ENCODE data around the gene COL11A1.

Gene COL11A1

GRCh38 chr1:102857251-102857650, 251.1 kb downstream of the COL11A1 start:
- H3K4me3 ChIP-seq (ENCODE audit: low read length) = no peak overlapping the region
- H3K9me3 ChIP-seq (ENCODE audit: control insufficient read depth, low read depth, low read length) = peaks cover 5% of the 10 kb centered on the region
- no peak overlapping the region for H3K27ac ChIP-seq (ENCODE audit: low read length)
- no peaks in the 10 kb centered on the region for H3K36me3 ChIP-seq (ENCODE audit: control insufficient read depth, low read depth, low read length)
- no peaks in the 10 kb centered on the region for H3K4me1 ChIP-seq (ENCODE audit: control insufficient read depth, low read depth, low read length)
- no peak overlapping the region for H3K9ac ChIP-seq (ENCODE audit: low read length)
- no peaks in the 10 kb centered on the region for H3K27me3 ChIP-seq (ENCODE audit: control insufficient read depth, insufficient read depth, low read length)

- Histone ChIP-seq H3K4me1 (ENCODE audit: control insufficient read depth, low read depth, low read length) (no peaks in the 10 kb centered on the region), H3K4me3 (ENCODE audit: low read length) (no peak overlapping the region), H3K27ac (ENCODE audit: low read length) (no peak overlapping the region), H3K27me3 (ENCODE audit: control insufficient read depth, insufficient read depth, low read length) (no peaks in the 10 kb centered on the region), H3K9ac (ENCODE audit: low read length) (no peak overlapping the region), H3K36me3 (ENCODE audit: control insufficient read depth, low read depth, low read length) (no peaks in the 10 kb centered on the region), H3K9me3 (ENCODE audit: control insufficient read depth, low read depth, low read length) (peaks cover 5% of the 10 kb centered on the region)
Measured at GRCh38 chr1:102853701-102854187, 254.6 kb downstream of the COL11A1 start.

GRCh38 chr1:102853136-102853535, 255.2 kb downstream of the COL11A1 start:
- H3K4me1 ChIP-seq (ENCODE audit: control insufficient read depth, low read depth, low read length) = no peaks in the 10 kb centered on the region
- H3K27me3 ChIP-seq (ENCODE audit: control insufficient read depth, insufficient read depth, low read length) = no peaks in the 10 kb centered on the region
- H3K9me3 ChIP-seq (ENCODE audit: control insufficient read depth, low read depth, low read length) = peaks cover 5% of the 10 kb centered on the region
- no peaks in the 10 kb centered on the region for H3K36me3 ChIP-seq (ENCODE audit: control insufficient read depth, low read depth, low read length)
- H3K9ac ChIP-seq (ENCODE audit: low read length) = no peak overlapping the region
- H3K4me3 ChIP-seq (ENCODE audit: low read length) = no peak overlapping the region
- no peak overlapping the region for H3K27ac ChIP-seq (ENCODE audit: low read length)

GRCh38 chr1:102852613-102853012, 255.7 kb downstream of the COL11A1 start:
- H3K4me3 ChIP-seq (ENCODE audit: low read length) = no peak overlapping the region
- no peak overlapping the region for H3K27ac ChIP-seq (ENCODE audit: low read length)
- H3K27me3 ChIP-seq (ENCODE audit: control insufficient read depth, insufficient read depth, low read length) = no peaks in the 10 kb centered on the region
- no peak overlapping the region for H3K9ac ChIP-seq (ENCODE audit: low read length)
- peaks cover 5% of the 10 kb centered on the region for H3K9me3 ChIP-seq (ENCODE audit: control insufficient read depth, low read depth, low read length)
- H3K36me3 ChIP-seq (ENCODE audit: control insufficient read depth, low read depth, low read length) = no peaks in the 10 kb centered on the region
- H3K4me1 ChIP-seq (ENCODE audit: control insufficient read depth, low read depth, low read length) = no peaks in the 10 kb centered on the region

DNA sequence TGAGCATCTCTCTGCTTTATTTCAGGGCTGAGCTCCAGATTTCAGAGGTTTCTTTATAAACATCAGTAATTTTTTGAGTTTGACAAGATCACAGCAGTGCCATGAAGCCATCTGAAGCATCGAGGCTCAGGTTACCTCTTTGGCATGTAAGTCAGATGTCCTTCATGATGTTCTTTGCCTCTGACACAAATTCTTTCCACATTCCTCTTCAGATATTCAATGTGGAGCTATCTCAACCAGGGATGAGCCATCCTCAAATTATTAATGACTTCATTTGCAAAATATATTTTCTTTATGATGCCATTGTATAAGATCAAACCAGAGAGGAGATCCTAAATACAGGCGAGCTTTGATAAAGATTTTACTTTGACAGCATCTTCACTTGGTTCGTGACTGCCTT, 256.7 kb downstream of the COL11A1 start:
- Histone ChIP-seq H3K36me3 (ENCODE audit: control insufficient read depth, low read depth, low read length) (no peaks in the 10 kb centered on the region), H3K4me3 (ENCODE audit: low read length) (no peak overlapping the region), H3K9ac (ENCODE audit: low read length) (no peak overlapping the region), H3K27me3 (ENCODE audit: control insufficient read depth, insufficient read depth, low read length) (no peaks in the 10 kb centered on the region), H3K9me3 (ENCODE audit: control insufficient read depth, low read depth, low read length) (peaks cover 4% of the 10 kb centered on the region), H3K4me1 (ENCODE audit: control insufficient read depth, low read depth, low read length) (no peaks in the 10 kb centered on the region), H3K27ac (ENCODE audit: low read length) (no peak overlapping the region)

DNA sequence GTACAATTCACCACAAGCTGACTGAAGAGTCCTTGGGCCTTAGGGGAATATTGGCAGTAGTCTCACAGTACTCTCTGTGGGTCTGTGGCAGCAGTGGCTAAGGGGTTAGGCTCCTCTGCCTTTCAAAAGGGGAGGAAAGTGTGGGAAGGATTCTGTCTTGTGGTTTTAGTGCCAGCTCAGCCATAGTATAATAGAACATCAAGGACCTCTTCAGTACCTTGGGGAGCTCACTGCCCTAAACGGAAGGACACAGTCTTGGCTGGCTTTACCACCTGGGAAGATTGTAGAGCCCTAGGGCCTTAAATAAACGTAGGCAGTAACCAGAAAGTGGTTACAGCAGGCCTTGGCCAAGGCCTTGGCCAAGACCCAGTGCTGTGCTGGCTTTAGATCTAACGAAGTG, 265.7 kb downstream of the COL11A1 start:
- H3K27ac ChIP-seq (ENCODE audit: low read length) = no peak overlapping the region
- no peaks in the 10 kb centered on the region for H3K36me3 ChIP-seq (ENCODE audit: control insufficient read depth, low read depth, low read length)
- no peak overlapping the region for H3K9ac ChIP-seq (ENCODE audit: low read length)
- H3K27me3 ChIP-seq (ENCODE audit: control insufficient read depth, insufficient read depth, low read length) = no peaks in the 10 kb centered on the region
- no peaks in the 10 kb centered on the region for H3K4me1 ChIP-seq (ENCODE audit: control insufficient read depth, low read depth, low read length)
- H3K4me3 ChIP-seq (ENCODE audit: low read length) = no peak overlapping the region
- no peaks in the 10 kb centered on the region for H3K9me3 ChIP-seq (ENCODE audit: control insufficient read depth, low read depth, low read length)

- H3K27me3 ChIP-seq (ENCODE audit: control insufficient read depth, insufficient read depth, low read length) = no peaks in the 10 kb centered on the region
- no peak overlapping the region for H3K9ac ChIP-seq (ENCODE audit: low read length)
- H3K27ac ChIP-seq (ENCODE audit: low read length) = no peak overlapping the region
- no peaks in the 10 kb centered on the region for H3K36me3 ChIP-seq (ENCODE audit: control insufficient read depth, low read depth, low read length)
- no peak overlapping the region for H3K4me3 ChIP-seq (ENCODE audit: low read length)
- no peaks in the 10 kb centered on the region for H3K4me1 ChIP-seq (ENCODE audit: control insufficient read depth, low read depth, low read length)
- H3K9me3 ChIP-seq (ENCODE audit: control insufficient read depth, low read depth, low read length) = no peaks in the 10 kb centered on the region
Measured at GRCh38 chr1:102840741-102841140, 267.6 kb downstream of the COL11A1 start.

DNA sequence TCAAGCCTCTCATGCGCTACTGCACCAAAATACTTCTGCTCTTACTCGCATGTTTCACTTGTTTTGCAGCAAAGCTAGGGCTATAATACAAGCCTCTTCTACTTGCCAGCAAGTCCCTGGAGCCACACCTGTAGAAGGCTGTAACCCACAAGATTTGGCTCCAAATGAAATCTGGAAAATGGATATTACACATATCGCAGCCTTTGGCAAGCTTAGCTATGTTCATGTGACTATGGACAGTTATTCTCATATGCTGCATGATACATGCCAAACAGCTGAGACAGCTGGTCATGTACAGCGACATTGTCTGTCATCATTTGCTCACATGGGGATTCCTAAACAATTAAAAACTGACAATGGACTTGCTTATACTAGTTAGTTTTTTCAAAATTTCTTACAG, 270.3 kb downstream of the COL11A1 start:
- H3K4me3 ChIP-seq (ENCODE audit: low read length) = no peak overlapping the region
- no peaks in the 10 kb centered on the region for H3K36me3 ChIP-seq (ENCODE audit: control insufficient read depth, low read depth, low read length)
- no peak overlapping the region for H3K9ac ChIP-seq (ENCODE audit: low read length)
- H3K27me3 ChIP-seq (ENCODE audit: control insufficient read depth, insufficient read depth, low read length) = no peaks in the 10 kb centered on the region
- H3K9me3 ChIP-seq (ENCODE audit: control insufficient read depth, low read depth, low read length) = no peaks in the 10 kb centered on the region
- no peaks in the 10 kb centered on the region for H3K4me1 ChIP-seq (ENCODE audit: control insufficient read depth, low read depth, low read length)
- no peak overlapping the region for H3K27ac ChIP-seq (ENCODE audit: low read length)

DNA sequence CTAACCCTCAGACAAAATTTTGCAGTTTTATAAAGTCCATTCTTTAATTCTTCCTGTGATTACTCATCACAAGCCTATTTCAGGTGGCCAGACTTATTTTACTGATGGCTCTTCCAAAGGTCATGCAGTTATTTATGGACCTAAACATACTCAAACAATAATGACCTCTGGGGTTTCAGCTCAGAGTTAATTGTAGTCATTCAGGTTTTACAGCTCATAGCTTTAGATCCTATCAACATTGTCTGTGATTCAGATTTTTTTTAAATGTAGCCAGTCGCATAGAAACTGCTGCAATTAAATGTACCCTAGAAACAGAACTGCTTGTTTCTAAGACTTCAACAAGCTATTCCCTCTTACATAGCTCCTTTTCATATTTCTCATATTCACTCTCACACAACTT, 270.8 kb downstream of the COL11A1 start:
- H3K36me3 ChIP-seq (ENCODE audit: control insufficient read depth, low read depth, low read length) = no peaks in the 10 kb centered on the region
- H3K9ac ChIP-seq (ENCODE audit: low read length) = no peak overlapping the region
- no peaks in the 10 kb centered on the region for H3K9me3 ChIP-seq (ENCODE audit: control insufficient read depth, low read depth, low read length)
- H3K4me3 ChIP-seq (ENCODE audit: low read length) = no peak overlapping the region
- no peak overlapping the region for H3K27ac ChIP-seq (ENCODE audit: low read length)
- no peaks in the 10 kb centered on the region for H3K27me3 ChIP-seq (ENCODE audit: control insufficient read depth, insufficient read depth, low read length)
- no peaks in the 10 kb centered on the region for H3K4me1 ChIP-seq (ENCODE audit: control insufficient read depth, low read depth, low read length)

DNA sequence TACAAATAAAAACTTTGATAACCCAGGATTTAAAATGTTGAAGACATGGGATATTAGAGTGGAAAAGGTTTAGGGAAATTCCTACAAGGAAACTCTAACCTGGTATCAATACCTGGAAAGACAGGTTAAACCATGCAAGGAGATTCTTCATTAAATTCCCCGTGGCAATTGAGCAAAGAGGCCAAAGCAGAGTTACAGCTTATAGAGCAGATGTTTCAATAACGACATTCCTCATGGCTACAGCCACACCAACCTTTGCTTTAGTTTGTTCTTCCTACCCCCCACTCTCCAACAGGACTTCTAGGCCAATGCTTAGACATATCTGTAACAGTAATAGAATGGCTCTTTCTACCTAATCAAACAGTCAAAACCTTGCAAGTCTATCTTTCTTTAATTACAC, 271.3 kb downstream of the COL11A1 start:
- H3K4me3 ChIP-seq (ENCODE audit: low read length) = no peak overlapping the region
- no peak overlapping the region for H3K27ac ChIP-seq (ENCODE audit: low read length)
- H3K4me1 ChIP-seq (ENCODE audit: control insufficient read depth, low read depth, low read length) = no peaks in the 10 kb centered on the region
- H3K27me3 ChIP-seq (ENCODE audit: control insufficient read depth, insufficient read depth, low read length) = no peaks in the 10 kb centered on the region
- no peak overlapping the region for H3K9ac ChIP-seq (ENCODE audit: low read length)
- H3K36me3 ChIP-seq (ENCODE audit: control insufficient read depth, low read depth, low read length) = no peaks in the 10 kb centered on the region
- no peaks in the 10 kb centered on the region for H3K9me3 ChIP-seq (ENCODE audit: control insufficient read depth, low read depth, low read length)

DNA sequence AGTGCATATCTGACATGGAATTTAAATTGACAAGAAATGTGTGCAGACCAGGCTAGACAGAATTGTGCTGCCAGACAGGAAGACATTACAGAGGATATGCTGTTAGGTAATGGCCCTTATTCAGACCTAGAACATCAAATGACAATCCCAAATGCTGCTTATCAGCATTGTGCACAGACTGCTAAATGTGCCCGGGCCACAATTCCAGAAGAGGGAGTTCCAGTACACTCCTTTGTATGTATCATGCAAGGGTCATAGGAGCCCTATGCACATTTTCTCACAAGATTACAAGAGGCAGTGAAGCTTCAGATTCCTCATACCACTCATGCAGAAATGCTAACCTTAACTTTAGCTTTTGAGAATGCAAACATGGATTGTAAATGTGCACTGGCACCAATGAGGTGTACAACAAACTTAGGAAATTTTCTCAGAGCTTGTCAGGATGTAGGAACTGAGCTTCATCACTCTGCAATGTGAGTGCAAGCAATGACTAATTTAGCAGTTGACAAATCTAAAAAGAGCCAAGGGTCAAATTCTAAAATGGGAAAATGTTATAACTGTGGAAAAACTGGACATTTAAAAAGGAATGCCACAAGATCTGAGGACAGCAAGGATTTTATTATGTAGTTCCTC, 273.5 kb downstream of the COL11A1 start:
- H3K27ac ChIP-seq (ENCODE audit: low read length) = no peak overlapping the region
- H3K4me3 ChIP-seq (ENCODE audit: low read length) = no peak overlapping the region

GRCh38 chr1:102833151-102833550, 275.2 kb downstream of the COL11A1 start:
- H3K9ac ChIP-seq (ENCODE audit: low read length) = no peak overlapping the region
- no peaks in the 10 kb centered on the region for H3K9me3 ChIP-seq (ENCODE audit: control insufficient read depth, low read depth, low read length)

More for the DNA sequence above, 273.5 kb downstream of the COL11A1 start:
- Histone ChIP-seq H3K9ac (ENCODE audit: low read length) (no peak overlapping the region), H3K36me3 (ENCODE audit: control insufficient read depth, low read depth, low read length) (no peaks in the 10 kb centered on the region), H3K9me3 (ENCODE audit: control insufficient read depth, low read depth, low read length) (no peaks in the 10 kb centered on the region), H3K27me3 (ENCODE audit: control insufficient read depth, insufficient read depth, low read length) (no peaks in the 10 kb centered on the region), H3K4me1 (ENCODE audit: control insufficient read depth, low read depth, low read length) (no peaks in the 10 kb centered on the region)

More at GRCh38 chr1:102833151-102833550, 275.2 kb downstream of the COL11A1 start:
- H3K27ac ChIP-seq (ENCODE audit: low read length) = no peak overlapping the region
- no peak overlapping the region for H3K4me3 ChIP-seq (ENCODE audit: low read length)
- no peaks in the 10 kb centered on the region for H3K36me3 ChIP-seq (ENCODE audit: control insufficient read depth, low read depth, low read length)
- no peaks in the 10 kb centered on the region for H3K4me1 ChIP-seq (ENCODE audit: control insufficient read depth, low read depth, low read length)
- no peaks in the 10 kb centered on the region for H3K27me3 ChIP-seq (ENCODE audit: control insufficient read depth, insufficient read depth, low read length)
